ENCODE measurements around the gene LYPD3.

Gene LYPD3

GRCh38 chr19:43478323-43478722, 12.9 kb upstream of the LYPD3 start:
- no peaks in the 10 kb centered on the region for H3K9me3 Mint-ChIP-seq
- ATAC-seq (ENCODE audit: low read depth) (no peak), DNase-seq (ENCODE audit: low spot score in 2 of 2) (no peak)
- H3K4me3 Mint-ChIP-seq = no peak overlapping the region
- H3K27ac Mint-ChIP-seq = peak overlapping the region; percentile 58
- H3K27me3 Mint-ChIP-seq = no peaks in the 10 kb centered on the region
- peaks cover 13% of the 10 kb centered on the region for H3K36me3 Mint-ChIP-seq
- peaks cover 10% of the 10 kb centered on the region for H3K4me1 Mint-ChIP-seq

- Mint-ChIP-seq H3K9me3 (no peaks in the 10 kb centered on the region), H3K36me3 (peaks cover 13% of the 10 kb centered on the region), H3K27ac (peak overlapping the region; percentile 97), H3K4me3 (no peak overlapping the region), H3K4me1 (peaks cover 10% of the 10 kb centered on the region), H3K27me3 (no peaks in the 10 kb centered on the region)
- DNase-seq (ENCODE audit: low spot score in 2 of 2) = no peak
- ATAC-seq (ENCODE audit: low read depth) = no peak
These were observed 11.2 kb upstream of the LYPD3 start for GRCh38 chr19:43476606-43477005.

- no peaks in the 10 kb centered on the region for H3K9me3 Mint-ChIP-seq
- DNase-seq (ENCODE audit: low spot score in 2 of 2) (peak; percentile 97 to 98), ATAC-seq (ENCODE audit: low read depth) (peak; percentile 95)
- peak overlapping the region; percentile 79 for H3K4me3 Mint-ChIP-seq
- H3K27ac Mint-ChIP-seq = peak overlapping the region; percentile 97
- no peaks in the 10 kb centered on the region for H3K27me3 Mint-ChIP-seq
- H3K36me3 Mint-ChIP-seq = peaks cover 9% of the 10 kb centered on the region
- peaks cover 10% of the 10 kb centered on the region for H3K4me1 Mint-ChIP-seq
These were observed 9.7 kb upstream of the LYPD3 start for GRCh38 chr19:43474986-43475705.

- Mint-ChIP-seq H3K9me3 (no peaks in the 10 kb centered on the region), H3K4me1 (peaks cover 10% of the 10 kb centered on the region), H3K4me3 (peak overlapping the region; percentile 79), H3K36me3 (peaks cover 9% of the 10 kb centered on the region), H3K27me3 (no peaks in the 10 kb centered on the region), H3K27ac (peak overlapping the region; percentile 97)
- DNase-seq (ENCODE audit: low spot score in 2 of 2) = no peak
- no peak for ATAC-seq (ENCODE audit: low read depth)
These were observed 9.1 kb upstream of the LYPD3 start for GRCh38 chr19:43474487-43474886.

GRCh38 chr19:43471091-43471490, 5.7 kb upstream of the LYPD3 start:
- H3K36me3 Mint-ChIP-seq = peaks cover 2% of the 10 kb centered on the region
- no peaks in the 10 kb centered on the region for H3K27me3 Mint-ChIP-seq
- H3K27ac Mint-ChIP-seq = no peak overlapping the region
- DNase-seq (ENCODE audit: low spot score in 2 of 2) = no peak
- H3K4me1 Mint-ChIP-seq = peaks cover 6% of the 10 kb centered on the region
- ATAC-seq (ENCODE audit: low read depth) = no peak
- H3K4me3 Mint-ChIP-seq = no peak overlapping the region
- no peaks in the 10 kb centered on the region for H3K9me3 Mint-ChIP-seq

GRCh38 chr19:43470288-43470687, 4.9 kb upstream of the LYPD3 start:
- Mint-ChIP-seq H3K9me3 (no peaks in the 10 kb centered on the region), H3K4me1 (peaks cover 3% of the 10 kb centered on the region), H3K36me3 (no peaks in the 10 kb centered on the region), H3K4me3 (no peak overlapping the region), H3K27me3 (peaks cover 3% of the 10 kb centered on the region), H3K27ac (no peak overlapping the region)
- DNase-seq (ENCODE audit: low spot score in 2 of 2) (no peak), ATAC-seq (ENCODE audit: low read depth) (no peak)

GRCh38 chr19:43469160-43469480, 3.7 kb upstream of the LYPD3 start:
- H3K27ac Mint-ChIP-seq = no peak overlapping the region
- H3K4me3 Mint-ChIP-seq = no peak overlapping the region
- no peak for DNase-seq (ENCODE audit: low spot score in 2 of 2)
- H3K36me3 Mint-ChIP-seq = no peaks in the 10 kb centered on the region
- H3K4me1 Mint-ChIP-seq = peaks cover 2% of the 10 kb centered on the region
- H3K27me3 Mint-ChIP-seq = peaks cover 5% of the 10 kb centered on the region
- no peak for ATAC-seq (ENCODE audit: low read depth)
- H3K9me3 Mint-ChIP-seq = no peaks in the 10 kb centered on the region

- H3K27me3 Mint-ChIP-seq = peaks cover 5% of the 10 kb centered on the region
- no peaks in the 10 kb centered on the region for H3K9me3 Mint-ChIP-seq
- no peak overlapping the region for H3K27ac Mint-ChIP-seq
- no peak for DNase-seq (ENCODE audit: low spot score in 2 of 2)
- H3K36me3 Mint-ChIP-seq = no peaks in the 10 kb centered on the region
- peaks cover 8% of the 10 kb centered on the region for H3K4me1 Mint-ChIP-seq
- no peak for ATAC-seq (ENCODE audit: low read depth)
- no peak overlapping the region for H3K4me3 Mint-ChIP-seq
These were observed 3.1 kb upstream of the LYPD3 start for GRCh38 chr19:43468354-43469159.

- Mint-ChIP-seq H3K4me3 (no peak overlapping the region), H3K36me3 (no peaks in the 10 kb centered on the region), H3K27ac (no peak overlapping the region), H3K27me3 (peaks cover 5% of the 10 kb centered on the region), H3K9me3 (no peaks in the 10 kb centered on the region), H3K4me1 (peaks cover 10% of the 10 kb centered on the region)
- DNase-seq (ENCODE audit: low spot score in 2 of 2) (no peak), ATAC-seq (ENCODE audit: low read depth) (no peak)
These were observed 2.3 kb upstream of the LYPD3 start for GRCh38 chr19:43467730-43468129.

GRCh38 chr19:43467276-43467675, 1.9 kb upstream of the LYPD3 start:
- DNase-seq (ENCODE audit: low spot score in 2 of 2) (no peak), ATAC-seq (ENCODE audit: low read depth) (no peak)
- no peaks in the 10 kb centered on the region for H3K9me3 Mint-ChIP-seq
- peaks cover 5% of the 10 kb centered on the region for H3K27me3 Mint-ChIP-seq
- H3K27ac Mint-ChIP-seq = no peak overlapping the region
- no peaks in the 10 kb centered on the region for H3K36me3 Mint-ChIP-seq
- no peak overlapping the region for H3K4me3 Mint-ChIP-seq
- peaks cover 10% of the 10 kb centered on the region for H3K4me1 Mint-ChIP-seq

- no peak for ATAC-seq (ENCODE audit: low read depth)
- Mint-ChIP-seq H3K4me1 (peaks cover 10% of the 10 kb centered on the region), H3K9me3 (no peaks in the 10 kb centered on the region), H3K4me3 (no peak overlapping the region), H3K36me3 (no peaks in the 10 kb centered on the region), H3K27me3 (peaks cover 5% of the 10 kb centered on the region), H3K27ac (no peak overlapping the region)
- DNase-seq (ENCODE audit: low spot score in 2 of 2) = no peak
These were observed 1.4 kb upstream of the LYPD3 start for GRCh38 chr19:43466793-43467192.

- H3K27me3 Mint-ChIP-seq = peaks cover 5% of the 10 kb centered on the region
- DNase-seq (ENCODE audit: low spot score in 2 of 2) = no peak
- H3K36me3 Mint-ChIP-seq = no peaks in the 10 kb centered on the region
- H3K27ac Mint-ChIP-seq = peak overlapping the region; percentile 82
- ATAC-seq (ENCODE audit: low read depth) = peak; percentile 24
- no peaks in the 10 kb centered on the region for H3K9me3 Mint-ChIP-seq
- peak overlapping the region; percentile 94 for H3K4me3 Mint-ChIP-seq
- H3K4me1 Mint-ChIP-seq = peaks cover 10% of the 10 kb centered on the region
These were observed 1.2 kb downstream of the LYPD3 start for GRCh38 chr19:43464134-43464775.

- ATAC-seq (ENCODE audit: low read depth) = peak; percentile 88
- Mint-ChIP-seq H3K4me3 (peak overlapping the region; percentile 94), H3K9me3 (no peaks in the 10 kb centered on the region), H3K4me1 (peaks cover 10% of the 10 kb centered on the region), H3K27me3 (peaks cover 5% of the 10 kb centered on the region), H3K27ac (peak overlapping the region; percentile 82), H3K36me3 (no peaks in the 10 kb centered on the region)
- DNase-seq (ENCODE audit: low spot score in 2 of 2) = peak; percentile 96
These were observed 1.9 kb downstream of the LYPD3 start for GRCh38 chr19:43463381-43464133.
